Measurements from ENCODE around the gene TSACC. TPM values are rescaled to one million over a fixed set of nuclear protein-coding genes. Genes with fewer than 3 reads are reported as not detected.

Gene TSACC
- total and polyA plus RNA-seq, 5 donors from 2014 or later, result 0.39 TPM; not detected in 4

DNA sequence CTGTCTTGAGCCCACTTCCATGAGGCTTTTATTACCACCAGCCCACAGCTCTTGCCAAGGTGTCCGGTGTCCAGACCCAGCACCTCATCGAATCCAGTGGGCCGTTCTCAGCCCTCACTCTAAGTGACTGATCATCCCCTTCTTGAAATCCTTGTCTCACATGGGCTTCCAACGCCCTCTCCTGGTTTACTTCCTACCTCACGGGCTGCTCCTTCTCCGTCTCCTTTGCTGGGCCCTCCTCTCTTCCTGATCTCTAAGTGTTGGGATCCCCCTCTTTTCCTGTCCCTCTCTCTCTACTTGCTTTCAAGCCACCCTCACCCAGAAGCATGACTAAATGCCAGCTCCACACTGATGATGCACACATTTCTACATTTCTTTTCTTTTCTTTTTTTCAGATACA lies 21.6 kb downstream of the TSACC start:
- Mint-ChIP-seq H3K4me3 (no peak overlapping the region), H3K36me3 (peaks cover 3% of the 10 kb centered on the region), H3K9me3 (peaks cover 0 to 1% (median 0%) of the 10 kb centered on the region in 7 donors), H3K4me1 (peaks cover 0 to 8% (median 3%) of the 10 kb centered on the region in 4 donors), H3K27ac (no peak overlapping the region), H3K27me3 (peaks cover 53% of the 10 kb centered on the region)
- no peak overlapping the region for H3K4me3 ChIP-seq (ENCODE audit: low read depth, low read length)
- H3K27ac ChIP-seq (ENCODE audit: insufficient read depth, low read length, poor library complexity, severe bottlenecking), result no peak overlapping the region
- H3K27me3 ChIP-seq (ENCODE audit: control insufficient read depth, insufficient read depth, low read length), result peaks cover 5% of the 10 kb centered on the region
- no peak for DNase-seq
- no peak for ATAC-seq (ENCODE audit: low read depth in 2 of 2)
- H3K4me1 ChIP-seq (ENCODE audit: control insufficient read depth, insufficient read depth, low read length, poor library complexity, severe bottlenecking), result peaks cover 6% of the 10 kb centered on the region
- no peaks in the 10 kb centered on the region for H3K9me3 ChIP-seq (ENCODE audit: control insufficient read depth in 2 of 2, low read length in 2 of 2)
- no peaks in the 10 kb centered on the region for H3K36me3 ChIP-seq (ENCODE audit: control insufficient read depth, insufficient read depth, low read length)

DNA sequence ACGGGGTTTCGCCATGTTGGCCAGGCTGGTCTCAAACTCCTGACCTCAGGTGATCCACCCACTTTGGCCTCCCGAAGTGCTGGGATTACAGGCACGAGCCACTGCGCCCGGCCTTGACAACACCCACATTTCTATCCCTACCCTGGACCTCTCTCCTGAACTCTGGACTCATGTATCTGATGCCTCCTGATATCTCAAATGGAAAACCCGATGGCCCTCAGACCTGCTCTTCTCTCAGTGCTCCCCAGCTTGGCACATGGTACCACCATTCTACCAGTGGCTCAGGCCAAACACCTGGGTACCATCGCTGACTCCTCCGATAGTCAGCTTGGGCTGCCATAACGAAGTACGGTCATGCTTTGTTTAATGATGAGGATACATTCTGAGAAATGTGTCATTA lies 22.2 kb downstream of the TSACC start:
- Mint-ChIP-seq H3K4me3 (no peak overlapping the region), H3K36me3 (peaks cover 3% of the 10 kb centered on the region), H3K27ac (no peak overlapping the region), H3K4me1 (peaks cover 0 to 8% (median 3%) of the 10 kb centered on the region in 4 donors), H3K9me3 (peaks cover 0 to 1% (median 0%) of the 10 kb centered on the region in 7 donors), H3K27me3 (peaks cover 56% of the 10 kb centered on the region)
- Histone ChIP-seq H3K27me3 (ENCODE audit: control insufficient read depth, insufficient read depth, low read length) (peaks cover 5% of the 10 kb centered on the region), H3K4me3 (ENCODE audit: low read depth, low read length) (no peak overlapping the region), H3K27ac (ENCODE audit: insufficient read depth, low read length, poor library complexity, severe bottlenecking) (no peak overlapping the region), H3K4me1 (ENCODE audit: control insufficient read depth, insufficient read depth, low read length, poor library complexity, severe bottlenecking) (peaks cover 6% of the 10 kb centered on the region), H3K36me3 (ENCODE audit: control insufficient read depth, insufficient read depth, low read length) (no peaks in the 10 kb centered on the region), H3K9me3 (ENCODE audit: control insufficient read depth in 2 of 2, low read length in 2 of 2) (no peaks in the 10 kb centered on the region)
- DNase-seq (no peak), ATAC-seq (ENCODE audit: low read depth in 2 of 2) (no peak)

DNA sequence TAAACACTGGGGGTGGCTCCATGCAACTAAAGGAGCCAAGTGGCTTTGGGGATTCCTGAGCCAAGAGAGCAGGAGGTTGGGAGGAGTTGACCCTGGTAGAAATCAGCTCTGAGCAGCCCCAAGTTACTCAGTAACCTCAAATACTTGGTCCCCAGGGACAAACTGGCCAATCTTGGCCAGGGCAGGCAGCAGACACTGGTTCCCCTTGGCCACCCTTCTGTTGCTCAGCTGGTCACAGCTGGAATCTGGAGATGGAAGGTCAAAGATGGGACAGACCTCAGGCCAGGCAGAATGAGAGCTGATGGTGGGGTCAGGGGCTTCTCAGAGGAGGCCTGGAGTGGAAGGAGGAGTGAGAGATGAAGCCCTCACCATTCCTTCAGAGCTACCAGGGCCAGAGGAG lies 27.4 kb downstream of the TSACC start:
- DNase-seq, result no peak
- H3K4me3 Mint-ChIP-seq, result no peak overlapping the region
- H3K4me1 ChIP-seq (ENCODE audit: control insufficient read depth, insufficient read depth, low read length, poor library complexity, severe bottlenecking), result peaks cover 5% of the 10 kb centered on the region

GRCh38 chr1:156366378-156367166 lies 28.2 kb downstream of the TSACC start:
- Histone ChIP-seq H3K4me3 (ENCODE audit: low read depth, low read length) (no peak overlapping the region), H3K27ac (ENCODE audit: insufficient read depth, low read length, poor library complexity, severe bottlenecking) (no peak overlapping the region), H3K4me1 (ENCODE audit: control insufficient read depth, insufficient read depth, low read length, poor library complexity, severe bottlenecking) (peaks cover 5% of the 10 kb centered on the region), H3K9me3 (ENCODE audit: control insufficient read depth in 2 of 2, low read length in 2 of 2) (no peaks in the 10 kb centered on the region), H3K36me3 (ENCODE audit: control insufficient read depth, insufficient read depth, low read length) (no peaks in the 10 kb centered on the region), H3K27me3 (ENCODE audit: control insufficient read depth, insufficient read depth, low read length) (peaks cover 10% of the 10 kb centered on the region)
- H3K27ac Mint-ChIP-seq, result no peak overlapping the region
- DNase-seq (no peak), ATAC-seq (ENCODE audit: low read depth in 2 of 2) (no peak)
- peaks cover 0 to 7% (median 2%) of the 10 kb centered on the region in 4 donors for H3K4me1 Mint-ChIP-seq
- H3K36me3 Mint-ChIP-seq, result no peaks in the 10 kb centered on the region
- no peak overlapping the region for H3K4me3 Mint-ChIP-seq
- H3K9me3 Mint-ChIP-seq, result peaks cover 0 to 4% (median 0%) of the 10 kb centered on the region in 7 donors
- H3K27me3 Mint-ChIP-seq, result peaks cover 65% of the 10 kb centered on the region

More for the DNA sequence above, 27.4 kb downstream of the TSACC start:
- Mint-ChIP-seq H3K9me3 (peaks cover 0 to 4% (median 0%) of the 10 kb centered on the region in 7 donors), H3K36me3 (peaks cover under 1% of the 10 kb centered on the region), H3K4me1 (peaks cover 0 to 7% (median 2%) of the 10 kb centered on the region in 4 donors), H3K27ac (no peak overlapping the region), H3K27me3 (peaks cover 57% of the 10 kb centered on the region)
- peaks cover 6% of the 10 kb centered on the region for H3K27me3 ChIP-seq (ENCODE audit: control insufficient read depth, insufficient read depth, low read length)
- ATAC-seq (ENCODE audit: low read depth in 2 of 2), result no peak
- no peaks in the 10 kb centered on the region for H3K9me3 ChIP-seq (ENCODE audit: control insufficient read depth in 2 of 2, low read length in 2 of 2)
- no peaks in the 10 kb centered on the region for H3K36me3 ChIP-seq (ENCODE audit: control insufficient read depth, insufficient read depth, low read length)
- no peak overlapping the region for H3K27ac ChIP-seq (ENCODE audit: insufficient read depth, low read length, poor library complexity, severe bottlenecking)
- no peak overlapping the region for H3K4me3 ChIP-seq (ENCODE audit: low read depth, low read length)

- Histone ChIP-seq H3K4me3 (ENCODE audit: low read depth, low read length) (no peak overlapping the region), H3K9me3 (ENCODE audit: control insufficient read depth in 2 of 2, low read length in 2 of 2) (no peaks in the 10 kb centered on the region), H3K36me3 (ENCODE audit: control insufficient read depth, insufficient read depth, low read length) (no peaks in the 10 kb centered on the region), H3K27ac (ENCODE audit: insufficient read depth, low read length, poor library complexity, severe bottlenecking) (no peak overlapping the region), H3K4me1 (ENCODE audit: control insufficient read depth, insufficient read depth, low read length, poor library complexity, severe bottlenecking) (peaks cover 5% of the 10 kb centered on the region), H3K27me3 (ENCODE audit: control insufficient read depth, insufficient read depth, low read length) (peaks cover 12% of the 10 kb centered on the region)
- DNase-seq, result no peak
- peaks cover 0 to 7% (median 2%) of the 10 kb centered on the region in 4 donors for H3K4me1 Mint-ChIP-seq
- peaks cover 75% of the 10 kb centered on the region for H3K27me3 Mint-ChIP-seq
- ATAC-seq (ENCODE audit: low read depth in 2 of 2), result no peak
- H3K9me3 Mint-ChIP-seq, result peaks cover 0 to 4% (median 0%) of the 10 kb centered on the region in 7 donors
- no peak overlapping the region for H3K27ac Mint-ChIP-seq
- no peaks in the 10 kb centered on the region for H3K36me3 Mint-ChIP-seq
- no peak overlapping the region for H3K4me3 Mint-ChIP-seq
Measured at GRCh38 chr1:156367383-156368156, 29.2 kb downstream of the TSACC start.

- no peak overlapping the region for H3K27ac ChIP-seq (ENCODE audit: insufficient read depth, low read length, poor library complexity, severe bottlenecking)
- H3K36me3 ChIP-seq (ENCODE audit: control insufficient read depth, insufficient read depth, low read length), result no peaks in the 10 kb centered on the region
- no peak overlapping the region for H3K27ac Mint-ChIP-seq
- H3K36me3 Mint-ChIP-seq, result no peaks in the 10 kb centered on the region
- no peaks in the 10 kb centered on the region for H3K9me3 ChIP-seq (ENCODE audit: control insufficient read depth in 2 of 2, low read length in 2 of 2)
- peaks cover 12% of the 10 kb centered on the region for H3K27me3 ChIP-seq (ENCODE audit: control insufficient read depth, insufficient read depth, low read length)
- peaks cover 5% of the 10 kb centered on the region for H3K4me1 ChIP-seq (ENCODE audit: control insufficient read depth, insufficient read depth, low read length, poor library complexity, severe bottlenecking)
- no peak for DNase-seq
- ATAC-seq (ENCODE audit: low read depth in 2 of 2), result no peak
- H3K4me3 Mint-ChIP-seq, result no peak overlapping the region
- peaks cover 0 to 7% (median 2%) of the 10 kb centered on the region in 4 donors for H3K4me1 Mint-ChIP-seq
- no peak overlapping the region for H3K4me3 ChIP-seq (ENCODE audit: low read depth, low read length)
- H3K27me3 Mint-ChIP-seq, result peaks cover 81% of the 10 kb centered on the region
- peaks cover 0 to 4% (median 0%) of the 10 kb centered on the region in 7 donors for H3K9me3 Mint-ChIP-seq
Measured at GRCh38 chr1:156368157-156368658, 29.9 kb downstream of the TSACC start.

- Histone ChIP-seq H3K9me3 (ENCODE audit: control insufficient read depth in 2 of 2, low read length in 2 of 2) (no peaks in the 10 kb centered on the region), H3K27me3 (ENCODE audit: control insufficient read depth, insufficient read depth, low read length) (peaks cover 15% of the 10 kb centered on the region), H3K27ac (ENCODE audit: insufficient read depth, low read length, poor library complexity, severe bottlenecking) (no peak within 1 kb of the TSS), H3K4me1 (ENCODE audit: control insufficient read depth, insufficient read depth, low read length, poor library complexity, severe bottlenecking) (peaks cover 5% of the 10 kb centered on the region), H3K4me3 (ENCODE audit: low read depth, low read length) (no peak within 1 kb of the TSS), H3K36me3 (ENCODE audit: control insufficient read depth, insufficient read depth, low read length) (no peaks in the 10 kb centered on the region)
- peaks cover 83% of the 10 kb centered on the region for H3K27me3 Mint-ChIP-seq
- H3K4me1 Mint-ChIP-seq, result peaks cover 0 to 7% (median 2%) of the 10 kb centered on the region in 4 donors
- DNase-seq (peak in 1 of 3 donors; percentile 16), ATAC-seq (ENCODE audit: low read depth in 2 of 2) (peak in 1 of 2 donors; percentile 22)
- peaks cover 0 to 4% (median 0%) of the 10 kb centered on the region in 7 donors for H3K9me3 Mint-ChIP-seq
- peak within 1 kb of the TSS in 1 of 3 donors; percentile 63 for H3K27ac Mint-ChIP-seq
- no peaks in the 10 kb centered on the region for H3K36me3 Mint-ChIP-seq
- H3K4me3 Mint-ChIP-seq, result peak within 1 kb of the TSS in 2 of 4 donors; percentile 33 to 73
Measured at GRCh38 chr1:156368889-156369684, 30.8 kb downstream of the TSACC start, which contains the start of gene RHBG. RHBG (plus strand) TSS chr1:156369211; CDS start chr1:156369250, 39 bp downstream.

Measured in CD4-positive, CD25-positive, alpha-beta regulatory T cell (primary cell).